ENCODE data around the gene RTRAF. TPM values are rescaled to one million over a fixed set of nuclear protein-coding genes. Genes with fewer than 3 reads are reported as not detected.
A peak's percentile ranks its signal among the peaks of the same experiment; 100 is the strongest.

The RTRAF gene
- total and polyA plus RNA-seq, 2 donors (not counting 1 experiment from before 2014, with no cell fraction given), result 34.7 to 91.1 TPM

DNA sequence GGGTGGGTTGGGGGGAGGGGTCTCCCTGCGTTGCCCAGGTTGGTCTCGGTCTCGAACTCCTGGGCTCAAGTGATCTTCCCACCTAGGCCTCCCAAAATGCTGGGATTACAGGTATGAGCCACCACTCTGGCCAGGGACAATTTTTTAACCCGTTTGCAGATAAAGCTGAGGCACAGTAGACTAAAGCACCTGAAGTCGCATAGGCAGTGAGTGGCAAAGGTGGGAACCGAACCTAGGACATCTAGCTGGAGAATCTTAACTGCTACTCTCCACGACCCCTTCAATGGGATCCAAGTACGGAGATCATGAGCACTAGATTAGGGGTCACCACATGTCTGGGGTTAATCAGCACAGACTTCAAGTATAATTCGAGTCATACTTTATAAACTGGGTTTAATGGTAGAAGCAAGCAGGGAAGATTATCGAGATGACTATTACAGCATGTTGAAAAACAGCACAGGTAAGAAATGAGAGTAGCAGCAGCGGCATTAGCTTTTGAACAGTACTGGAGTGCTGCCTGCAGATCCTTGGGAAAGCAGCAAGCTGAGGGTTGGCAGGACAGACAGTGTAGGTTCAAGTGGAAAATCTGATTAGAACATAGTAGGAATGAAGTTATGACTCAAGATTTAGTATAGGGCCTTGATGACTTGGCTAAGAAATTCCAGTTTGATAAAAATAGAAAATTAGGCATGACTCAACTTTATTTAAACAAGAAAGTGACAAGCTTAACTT, 55.6 kb downstream of the RTRAF start:
- WGBS (ENCODE audit: insufficient coverage), result 90% methylated on average over 11 of the region's 11 CpGs
- H3K27ac Mint-ChIP-seq, result no peak overlapping the region
- H3K4me1 ChIP-seq (ENCODE audit: control insufficient read depth in 2 of 2, insufficient read depth in 2 of 2, low read length in 2 of 2), result no peaks in the 10 kb centered on the region
- no peak overlapping the region for H3K27ac ChIP-seq (ENCODE audit: low read length in 2 of 2)
- no peaks in the 10 kb centered on the region for H3K36me3 ChIP-seq (replicated peaks in 1 of 2; ENCODE audit: control extremely low read depth in 1 of 2, control insufficient read depth in 1 of 2, extremely low read depth in 1 of 2, insufficient read depth in 2 of 2, low read length in 1 of 2)
- peaks cover 0 to 13% (median 4%) of the 10 kb centered on the region in 4 experiments for H3K27me3 ChIP-seq (replicated peaks in 1 of 4; ENCODE audit: control extremely low read depth in 1 of 4, control insufficient read depth in 3 of 4, insufficient read depth in 4 of 4, low read length in 3 of 4)
- peaks cover 7% of the 10 kb centered on the region for H3K27me3 Mint-ChIP-seq
- no peaks in the 10 kb centered on the region for H3K9me3 Mint-ChIP-seq (ENCODE audit: insufficient read depth)
- ATAC-seq (ENCODE audit: low read depth) (no peak), DNase-seq (no peak)
- no peak overlapping the region for H3K4me3 Mint-ChIP-seq
- POLR2A ChIA-PET, result no interaction called here
- H3K4me1 Mint-ChIP-seq, result peaks cover 33% of the 10 kb centered on the region
- H3K4me3 ChIP-seq (ENCODE audit: control extremely low read depth in 1 of 5, extremely low read depth in 1 of 5, insufficient read depth in 1 of 5, low read depth in 2 of 5, low read length in 4 of 5), result no peak overlapping the region
- no peaks in the 10 kb centered on the region for H4K20me1 ChIP-seq (ENCODE audit: control insufficient read depth, insufficient read depth, low read length, poor library complexity, severe bottlenecking)
- H3K4me2 ChIP-seq (replicated peaks; ENCODE audit: low read depth, low read length, poor library complexity, severe bottlenecking), result no peak overlapping the region
- TF ChIP-seq EZH2 (IDR thresholded peaks at IDR 0.05; ENCODE audit: borderline replicate concordance, insufficient read depth, low read depth, low read length, poor library complexity, severe bottlenecking) (no peak), CTCF (IDR thresholded peaks at IDR 0.05) (no peak)
- H3K9ac ChIP-seq (ENCODE audit: low read length), result no peak overlapping the region
- H3K79me2 ChIP-seq (ENCODE audit: control insufficient read depth, insufficient read depth, low read length), result no peaks in the 10 kb centered on the region
- intact Hi-C loops (cut with micrococcal nuclease), result no loop called here
- no peak overlapping the region for H2AFZ ChIP-seq (ENCODE audit: insufficient read depth, low read depth, low read length, poor library complexity, severe bottlenecking)
- CTCF ChIA-PET, result no interaction called here
- no peaks in the 10 kb centered on the region for H3K9me3 ChIP-seq (ENCODE audit: control extremely low read depth in 1 of 3, control insufficient read depth in 2 of 3, insufficient read depth in 1 of 3, low read length in 2 of 3)

DNA sequence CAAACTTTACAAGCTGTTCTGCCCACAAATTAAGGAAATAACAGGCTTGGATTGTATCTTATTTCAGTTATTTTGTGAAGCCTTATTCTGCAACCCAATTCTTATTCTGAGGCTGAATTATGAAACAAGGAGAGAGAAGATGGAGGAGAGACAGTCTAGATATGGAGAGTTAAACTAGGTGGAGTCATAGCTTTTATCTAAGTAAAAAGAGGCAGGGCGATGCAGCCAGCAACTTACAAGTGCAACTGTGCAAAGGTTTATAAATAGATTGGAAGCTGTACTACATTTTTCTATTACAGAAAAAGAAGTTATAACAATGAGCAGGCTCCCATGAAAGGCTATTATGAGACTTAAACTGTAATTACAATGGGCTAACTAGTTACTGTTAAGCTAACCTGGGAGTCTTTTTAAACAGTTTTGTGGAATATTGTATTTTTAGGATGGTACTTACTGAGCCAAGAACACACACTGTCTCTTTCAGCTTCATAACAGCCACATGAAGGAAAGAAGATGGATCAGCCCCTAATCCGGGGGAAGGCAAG, 57.1 kb downstream of the RTRAF start:
- H3K9me3 Mint-ChIP-seq (ENCODE audit: insufficient read depth), result no peaks in the 10 kb centered on the region
- no CpG with 5 or more reads among the region's 2 CpGs for WGBS (ENCODE audit: insufficient coverage)
- intact Hi-C loops (cut with micrococcal nuclease), result no loop called here

More for the DNA sequence above, 57.1 kb downstream of the RTRAF start:
- H3K4me1 Mint-ChIP-seq, result peaks cover 33% of the 10 kb centered on the region
- no peak overlapping the region for H3K9ac ChIP-seq (ENCODE audit: low read length)
- ChIA-PET CTCF (interaction anchor here (0.5 kb wide), 1 partner anchor 985 kb away, joined by 3 read pairs; no protein-coding TSS in a partner anchor), POLR2A (no interaction called here)
- no peaks in the 10 kb centered on the region for H3K9me3 ChIP-seq (ENCODE audit: control extremely low read depth in 1 of 3, control insufficient read depth in 2 of 3, insufficient read depth in 1 of 3, low read length in 2 of 3)
- H3K27ac Mint-ChIP-seq, result no peak overlapping the region
- no peaks in the 10 kb centered on the region for H3K79me2 ChIP-seq (ENCODE audit: control insufficient read depth, insufficient read depth, low read length)
- H3K4me3 Mint-ChIP-seq, result peak overlapping the region; percentile 2
- no peaks in the 10 kb centered on the region for H4K20me1 ChIP-seq (ENCODE audit: control insufficient read depth, insufficient read depth, low read length, poor library complexity, severe bottlenecking)
- H2AFZ ChIP-seq (ENCODE audit: insufficient read depth, low read depth, low read length, poor library complexity, severe bottlenecking), result no peak overlapping the region
- H3K36me3 ChIP-seq (replicated peaks in 1 of 2; ENCODE audit: control extremely low read depth in 1 of 2, control insufficient read depth in 1 of 2, extremely low read depth in 1 of 2, insufficient read depth in 2 of 2, low read length in 1 of 2), result no peaks in the 10 kb centered on the region
- H3K4me1 ChIP-seq (ENCODE audit: control insufficient read depth in 2 of 2, insufficient read depth in 2 of 2, low read length in 2 of 2), result no peaks in the 10 kb centered on the region
- H3K4me2 ChIP-seq (replicated peaks; ENCODE audit: low read depth, low read length, poor library complexity, severe bottlenecking), result no peak overlapping the region
- no peak for ATAC-seq (ENCODE audit: low read depth)
- H3K4me3 ChIP-seq (ENCODE audit: control extremely low read depth in 1 of 5, extremely low read depth in 1 of 5, insufficient read depth in 1 of 5, low read depth in 2 of 5, low read length in 4 of 5), result no peak overlapping the region
- peaks cover 0 to 13% (median 4%) of the 10 kb centered on the region in 4 experiments for H3K27me3 ChIP-seq (replicated peaks in 1 of 4; ENCODE audit: control extremely low read depth in 1 of 4, control insufficient read depth in 3 of 4, insufficient read depth in 4 of 4, low read length in 3 of 4)
- H3K27me3 Mint-ChIP-seq, result peaks cover 7% of the 10 kb centered on the region
- no peak for TF ChIP-seq EZH2 (IDR thresholded peaks at IDR 0.05; ENCODE audit: borderline replicate concordance, insufficient read depth, low read depth, low read length, poor library complexity, severe bottlenecking)
- no peak for TF ChIP-seq CTCF (IDR thresholded peaks at IDR 0.05)
- no peak overlapping the region for H3K27ac ChIP-seq (ENCODE audit: low read length in 2 of 2)
- DNase-seq, result no peak
